ENCODE measurements around the gene ITGA6. TPM values are rescaled to one million over a fixed set of nuclear protein-coding genes. Genes with fewer than 3 reads are reported as not detected.

ITGA6 gene
- total RNA-seq, 1 experiment from 2014 or later, result 27.8 TPM

- ChIA-PET CTCF (no interaction called here), POLR2A (no interaction called here)
- no peaks in the 10 kb centered on the region for H3K36me3 ChIP-seq (ENCODE audit: control insufficient read depth, insufficient read depth, low read length)
- Mint-ChIP-seq H3K27ac (ENCODE audit: unreplicated experiment) (no peak overlapping the region), H3K27me3 (ENCODE audit: insufficient read depth, unreplicated experiment) (no peaks in the 10 kb centered on the region), H3K4me1 (ENCODE audit: low read depth, unreplicated experiment) (peaks cover 32% of the 10 kb centered on the region), H3K4me3 (ENCODE audit: unreplicated experiment) (no peak overlapping the region), H3K9me3 (ENCODE audit: unreplicated experiment) (no peaks in the 10 kb centered on the region), H3K36me3 (ENCODE audit: insufficient read depth, unreplicated experiment) (no peaks in the 10 kb centered on the region)
- TF ChIP-seq CTCF (IDR thresholded peaks at IDR 0.05; ENCODE audit: insufficient read depth in 1 of 2, low read depth in 1 of 2, low read length in 1 of 2, severe bottlenecking in 1 of 2, unreplicated experiment in 1 of 2), result no peak
- H3K9me3 ChIP-seq, result no peaks in the 10 kb centered on the region
- peaks cover 26% of the 10 kb centered on the region for H3K4me1 ChIP-seq
- no peaks in the 10 kb centered on the region for H3K27me3 ChIP-seq (replicated peaks; ENCODE audit: control insufficient read depth, insufficient read depth, low read length)
- no peak for DNase-seq
- intact Hi-C loops (cut with micrococcal nuclease; ENCODE audit: unreplicated experiment), result no loop called here
- no peak overlapping the region for H3K4me3 ChIP-seq (ENCODE audit: low read depth, low read length)
- no TSS peak for BruUV-seq (replicated peaks)
Measured at GRCh38 chr2:172458561-172459124, 31.3 kb downstream of the ITGA6 start.

- no peak for TF ChIP-seq CTCF (IDR thresholded peaks at IDR 0.05; ENCODE audit: insufficient read depth in 1 of 2, low read depth in 1 of 2, low read length in 1 of 2, severe bottlenecking in 1 of 2, unreplicated experiment in 1 of 2)
- no peak overlapping the region for H3K27ac Mint-ChIP-seq (ENCODE audit: unreplicated experiment)
- POLR2A ChIA-PET, result interaction anchor here (0.6 to 1.5 kb wide), 2 partner anchors 19 to 33 kb away, joined by 3 to 9 read pairs; partner anchors contain the start of gene ITGA6
- no peaks in the 10 kb centered on the region for H3K9me3 Mint-ChIP-seq (ENCODE audit: unreplicated experiment)
- CTCF ChIA-PET, result interaction anchor here (0.6 to 2.7 kb wide), 6 partner anchors 20 to 288 kb away, joined by 3 to 80 read pairs (median 16); partner anchors contain the start of gene ITGA6
- H3K4me1 Mint-ChIP-seq (ENCODE audit: low read depth, unreplicated experiment), result peaks cover 35% of the 10 kb centered on the region
- no peaks in the 10 kb centered on the region for H3K27me3 Mint-ChIP-seq (ENCODE audit: insufficient read depth, unreplicated experiment)
- Histone ChIP-seq H3K27me3 (replicated peaks; ENCODE audit: control insufficient read depth, insufficient read depth, low read length) (no peaks in the 10 kb centered on the region), H3K9me3 (no peaks in the 10 kb centered on the region), H3K4me1 (peaks cover 13% of the 10 kb centered on the region), H3K36me3 (ENCODE audit: control insufficient read depth, insufficient read depth, low read length) (no peaks in the 10 kb centered on the region), H3K4me3 (ENCODE audit: low read depth, low read length) (no peak overlapping the region)
- intact Hi-C loops (cut with micrococcal nuclease; ENCODE audit: unreplicated experiment), result loop anchor here (5.0 to 10.0 kb wide), 2 partner anchors 178 to 756 kb away; no protein-coding TSS in a partner anchor
- H3K4me3 Mint-ChIP-seq (ENCODE audit: unreplicated experiment), result no peak overlapping the region
- BruUV-seq (replicated peaks), result no TSS peak
- DNase-seq, result no peak
- H3K36me3 Mint-ChIP-seq (ENCODE audit: insufficient read depth, unreplicated experiment), result peaks cover 4% of the 10 kb centered on the region
Measured at GRCh38 chr2:172460780-172461201, 33.4 kb downstream of the ITGA6 start.

GRCh38 chr2:172461591-172462372, 34.4 kb downstream of the ITGA6 start:
- DNase-seq, result peak; percentile 62 to 85
- POLR2A ChIA-PET, result interaction anchor here (0.6 to 1.5 kb wide), 3 partner anchors 20 to 289 kb away, joined by 3 to 9 read pairs (median 3); partner anchors contain the start of gene ITGA6

More at GRCh38 chr2:172461591-172462372, 34.4 kb downstream of the ITGA6 start:
- Mint-ChIP-seq H3K4me3 (ENCODE audit: unreplicated experiment) (no peak overlapping the region), H3K9me3 (ENCODE audit: unreplicated experiment) (no peaks in the 10 kb centered on the region), H3K27ac (ENCODE audit: unreplicated experiment) (no peak overlapping the region), H3K36me3 (ENCODE audit: insufficient read depth, unreplicated experiment) (peaks cover 8% of the 10 kb centered on the region), H3K4me1 (ENCODE audit: low read depth, unreplicated experiment) (peaks cover 37% of the 10 kb centered on the region), H3K27me3 (ENCODE audit: insufficient read depth, unreplicated experiment) (no peaks in the 10 kb centered on the region)
- peaks cover 10% of the 10 kb centered on the region for H3K4me1 ChIP-seq
- H3K4me3 ChIP-seq (ENCODE audit: low read depth, low read length), result no peak overlapping the region
- CTCF ChIA-PET, result interaction anchor here (0.5 to 2.7 kb wide), 29 partner anchors 10 to 758 kb away, joined by 3 to 80 read pairs (median 4); partner anchors contain the start of gene ITGA6
- no peaks in the 10 kb centered on the region for H3K9me3 ChIP-seq
- TF ChIP-seq CTCF (IDR thresholded peaks at IDR 0.05; ENCODE audit: insufficient read depth in 1 of 2, low read depth in 1 of 2, low read length in 1 of 2, severe bottlenecking in 1 of 2, unreplicated experiment in 1 of 2), result peak; percentile 88 to 92
- BruUV-seq (replicated peaks), result no TSS peak
- H3K27me3 ChIP-seq (replicated peaks; ENCODE audit: control insufficient read depth, insufficient read depth, low read length), result no peaks in the 10 kb centered on the region
- no peaks in the 10 kb centered on the region for H3K36me3 ChIP-seq (ENCODE audit: control insufficient read depth, insufficient read depth, low read length)
- intact Hi-C loops (cut with micrococcal nuclease; ENCODE audit: unreplicated experiment), result loop anchor here (5.0 to 10.0 kb wide), 2 partner anchors 179 to 757 kb away; no protein-coding TSS in a partner anchor
